GM13976 (cell line): Measurements from ENCODE around the gene KAT5.

Experiments used
- DNase-seq: peaks from one replicate; pipeline ENCODE4 v3.0.0; 2012; ENCODE audit warnings: low spot score
- in situ Hi-C: fragments of 300-500 bp; cut with MboI; formaldehyde crosslinking; loops from one replicate; pipeline ENCODE4 v1.12.0; 2022; ENCODE audit warnings: low sequenced_read_pairs, mixed read lengths, inconsistent platforms; ENCODE audit not compliant: unreplicated experiment
- TF ChIP-seq, protein P1 (sequence below): IDR thresholded peaks from 2 replicates; pipeline ENCODE4 v1.5.1; 2012; ENCODE audit warnings: borderline replicate concordance, mild to moderate bottlenecking; ENCODE audit not compliant: insufficient read depth; ENCODE audit errors: extremely low read depth, missing control alignments, control extremely low read depth

KAT5 gene

DNA sequence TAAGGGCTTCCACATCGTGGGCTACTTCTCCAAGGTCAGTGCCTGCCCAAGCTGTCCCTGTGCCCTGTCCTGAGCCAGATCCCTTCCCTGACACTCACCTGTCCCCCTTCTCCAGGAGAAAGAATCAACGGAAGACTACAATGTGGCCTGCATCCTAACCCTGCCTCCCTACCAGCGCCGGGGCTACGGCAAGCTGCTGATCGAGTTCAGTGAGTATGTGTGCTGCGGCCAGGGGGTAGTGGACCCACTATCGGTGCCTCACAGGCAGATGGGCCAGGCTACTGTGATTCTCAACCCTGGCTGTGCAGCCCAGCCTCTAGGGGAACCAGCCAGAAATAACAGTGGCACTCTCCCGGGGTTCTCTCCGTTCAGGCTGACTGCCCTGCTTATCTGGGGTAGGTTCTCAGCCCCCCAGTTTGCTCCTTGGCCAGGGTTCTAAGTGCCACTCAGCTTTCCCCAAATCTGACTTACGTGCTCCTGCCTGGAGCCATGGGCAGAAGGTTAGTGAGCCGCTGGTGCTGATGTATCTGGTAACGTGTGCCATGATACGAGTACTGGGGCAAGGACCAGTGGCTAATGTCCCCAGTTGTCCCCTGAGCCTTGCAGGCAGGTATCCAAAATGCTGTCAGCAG, 4.8 kb downstream of the KAT5 start:
- TF ChIP-seq, protein P1, sequence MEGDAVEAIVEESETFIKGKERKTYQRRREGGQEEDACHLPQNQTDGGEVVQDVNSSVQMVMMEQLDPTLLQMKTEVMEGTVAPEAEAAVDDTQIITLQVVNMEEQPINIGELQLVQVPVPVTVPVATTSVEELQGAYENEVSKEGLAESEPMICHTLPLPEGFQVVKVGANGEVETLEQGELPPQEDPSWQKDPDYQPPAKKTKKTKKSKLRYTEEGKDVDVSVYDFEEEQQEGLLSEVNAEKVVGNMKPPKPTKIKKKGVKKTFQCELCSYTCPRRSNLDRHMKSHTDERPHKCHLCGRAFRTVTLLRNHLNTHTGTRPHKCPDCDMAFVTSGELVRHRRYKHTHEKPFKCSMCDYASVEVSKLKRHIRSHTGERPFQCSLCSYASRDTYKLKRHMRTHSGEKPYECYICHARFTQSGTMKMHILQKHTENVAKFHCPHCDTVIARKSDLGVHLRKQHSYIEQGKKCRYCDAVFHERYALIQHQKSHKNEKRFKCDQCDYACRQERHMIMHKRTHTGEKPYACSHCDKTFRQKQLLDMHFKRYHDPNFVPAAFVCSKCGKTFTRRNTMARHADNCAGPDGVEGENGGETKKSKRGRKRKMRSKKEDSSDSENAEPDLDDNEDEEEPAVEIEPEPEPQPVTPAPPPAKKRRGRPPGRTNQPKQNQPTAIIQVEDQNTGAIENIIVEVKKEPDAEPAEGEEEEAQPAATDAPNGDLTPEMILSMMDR = no peak
- in situ Hi-C loops = loop anchor here (25.0 kb wide), 1 partner anchor 270 kb away; no protein-coding TSS in a partner anchor
- no peak for DNase-seq

DNA sequence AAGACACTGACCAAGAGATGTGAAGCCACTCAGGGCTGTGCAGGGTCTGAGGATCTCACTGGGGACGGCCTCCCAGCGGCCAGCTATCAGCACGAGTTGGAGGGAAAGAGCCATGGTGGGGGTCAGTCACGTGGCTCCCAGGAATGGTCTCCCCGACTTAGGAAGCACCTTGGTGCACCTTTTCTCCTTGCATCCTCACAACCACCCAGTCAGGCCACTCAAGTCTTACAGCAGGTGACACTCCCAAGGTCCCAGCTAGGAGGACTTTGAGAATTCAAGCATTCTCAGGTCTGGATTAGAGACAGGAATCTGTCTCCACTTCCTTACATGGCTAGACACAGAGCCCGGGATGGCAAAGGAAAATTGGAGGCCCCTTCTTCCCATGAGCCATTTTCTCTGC, 5.9 kb downstream of the KAT5 start:
- DNase-seq = no peak
- in situ Hi-C loops = loop anchor here (25.0 kb wide), 1 partner anchor 269 kb away; no protein-coding TSS in a partner anchor
- TF ChIP-seq, protein P1 = no peak

DNA sequence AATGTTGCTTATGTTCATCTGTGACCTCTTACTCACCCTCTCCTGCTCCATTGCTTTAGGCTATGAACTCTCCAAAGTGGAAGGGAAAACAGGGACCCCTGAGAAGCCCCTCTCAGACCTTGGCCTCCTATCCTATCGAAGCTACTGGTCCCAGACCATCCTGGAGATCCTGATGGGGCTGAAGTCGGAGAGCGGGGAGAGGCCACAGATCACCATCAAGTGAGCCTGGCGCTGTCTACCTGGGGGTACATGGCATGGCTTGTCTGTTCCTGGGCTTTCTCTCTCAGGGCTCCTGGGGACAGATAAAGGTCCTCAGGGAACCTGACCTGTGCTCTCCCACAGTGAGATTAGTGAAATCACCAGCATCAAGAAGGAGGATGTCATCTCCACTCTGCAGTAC, 6.5 kb downstream of the KAT5 start:
- TF ChIP-seq, protein P1 = no peak
- no peak for DNase-seq
- in situ Hi-C loops = loop anchor here (25.0 kb wide), 1 partner anchor 269 kb away; no protein-coding TSS in a partner anchor

DNA sequence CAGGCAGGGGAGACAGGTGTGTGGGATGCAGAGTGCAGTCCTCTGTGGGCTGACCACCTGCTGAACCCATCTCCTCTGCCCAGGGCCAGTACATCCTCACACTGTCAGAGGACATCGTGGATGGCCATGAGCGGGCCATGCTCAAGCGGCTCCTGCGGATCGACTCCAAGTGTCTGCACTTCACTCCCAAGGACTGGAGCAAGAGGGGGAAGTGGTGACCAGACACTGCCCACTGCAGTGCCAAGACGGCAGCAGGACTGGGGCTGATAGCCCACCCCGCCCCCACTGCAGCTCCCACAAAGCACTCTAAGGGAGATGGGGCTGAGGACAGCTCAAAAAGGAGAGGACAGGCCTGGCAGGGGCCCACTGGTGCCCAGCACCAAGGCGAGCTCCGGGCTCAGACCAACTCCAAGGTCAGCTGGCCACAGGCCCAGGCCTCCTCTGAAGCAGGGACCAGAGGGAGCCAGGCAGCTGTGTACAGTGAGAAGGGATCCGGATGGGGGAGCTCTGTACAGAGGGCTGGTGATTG, 7.0 kb downstream of the KAT5 start:
- no peak for DNase-seq
- TF ChIP-seq, protein P1 = no peak
- in situ Hi-C loops = loop anchor here (25.0 kb wide), 1 partner anchor 268 kb away; no protein-coding TSS in a partner anchor

DNA sequence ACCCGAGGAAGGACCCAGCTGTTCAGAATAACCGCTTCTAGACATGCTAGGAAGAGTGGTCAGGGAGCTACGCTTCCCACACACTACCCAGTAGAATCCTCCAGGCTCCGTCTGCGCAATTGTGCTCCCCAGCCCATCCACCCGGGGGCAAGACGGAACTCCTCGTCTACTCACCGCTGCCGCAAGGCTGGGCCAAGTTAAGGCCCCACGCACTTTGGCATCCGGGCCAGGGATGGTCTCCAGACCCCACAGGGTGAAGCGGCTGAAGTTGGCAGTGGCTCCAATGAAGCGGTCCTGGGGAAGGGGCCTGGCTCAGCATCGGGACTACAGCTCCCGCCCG, 7.8 kb downstream of the KAT5 start:
- no peak for DNase-seq
- in situ Hi-C loops = loop anchor here (25.0 kb wide), 1 partner anchor 267 kb away; no protein-coding TSS in a partner anchor
- TF ChIP-seq, protein P1 = no peak

GRCh38 chr11:65720211-65720934, 8.3 kb downstream of the KAT5 start, which contains the start of gene RNASEH2C:
RNASEH2C (minus strand) TSS chr11:65720798; CDS start chr11:65720758, 40 bp downstream.
- DNase-seq = peak; percentile 95
- TF ChIP-seq, protein P1 = no peak
- in situ Hi-C loops = loop anchor here (25.0 kb wide), 1 partner anchor 267 kb away; no protein-coding TSS in a partner anchor
